Hematopoietic multipotent progenitor cell treated with erythropoietin and hydrocortisone succinate and interleukin-3 and kit ligand, for 17 days (in vitro differentiated cells): Measurements from ENCODE around the gene STEAP2.

ENCODE experiments used
- DNase-seq: peaks from one replicate; pipeline ENCODE4 v3.0.0-alpha.2; 2015; ENCODE audit warnings: low spot score

STEAP2 gene

DNA sequence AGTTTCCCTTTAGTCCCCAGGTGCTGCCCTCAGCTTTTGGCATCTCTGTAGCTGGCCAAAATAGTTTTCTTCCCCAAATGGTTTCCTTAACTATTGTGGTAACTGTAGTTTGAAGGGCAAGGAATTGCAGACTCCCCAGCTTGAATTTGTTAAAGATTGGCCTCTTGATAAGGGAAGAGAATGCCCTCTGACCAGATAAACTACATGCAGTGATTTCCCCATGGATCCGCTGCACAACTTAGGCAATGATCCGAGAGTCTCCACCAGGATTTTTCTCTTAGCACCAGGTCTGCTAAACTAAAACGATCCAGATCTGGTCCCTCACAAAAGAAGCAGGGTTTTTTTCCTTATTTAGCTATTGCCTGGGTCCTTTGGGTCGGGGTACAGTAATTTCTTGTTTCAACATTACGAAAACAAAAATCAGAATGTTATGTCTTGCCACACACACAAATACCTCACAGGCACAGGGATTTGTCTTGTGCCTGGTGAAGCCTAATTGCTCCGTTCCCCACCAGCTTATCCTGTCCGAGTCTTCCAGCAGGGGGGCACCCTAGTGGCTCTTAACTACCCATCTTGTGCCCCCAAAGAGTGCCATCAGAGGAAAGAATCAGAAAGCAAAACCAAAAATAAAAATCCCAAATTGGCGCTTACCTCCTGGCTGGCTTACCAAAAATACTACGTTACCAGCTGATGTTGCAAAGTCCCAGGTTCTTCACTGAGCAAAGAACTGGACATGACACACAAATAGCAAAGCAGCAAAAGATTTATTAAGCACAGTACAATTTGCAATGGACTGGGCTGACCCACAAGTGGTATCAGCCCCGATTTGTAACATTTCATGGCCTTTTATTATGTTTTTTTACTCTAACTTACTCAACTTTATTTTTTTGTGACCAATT lies 16.4 kb upstream of the STEAP2 start:
- DNase-seq = no peak

DNA sequence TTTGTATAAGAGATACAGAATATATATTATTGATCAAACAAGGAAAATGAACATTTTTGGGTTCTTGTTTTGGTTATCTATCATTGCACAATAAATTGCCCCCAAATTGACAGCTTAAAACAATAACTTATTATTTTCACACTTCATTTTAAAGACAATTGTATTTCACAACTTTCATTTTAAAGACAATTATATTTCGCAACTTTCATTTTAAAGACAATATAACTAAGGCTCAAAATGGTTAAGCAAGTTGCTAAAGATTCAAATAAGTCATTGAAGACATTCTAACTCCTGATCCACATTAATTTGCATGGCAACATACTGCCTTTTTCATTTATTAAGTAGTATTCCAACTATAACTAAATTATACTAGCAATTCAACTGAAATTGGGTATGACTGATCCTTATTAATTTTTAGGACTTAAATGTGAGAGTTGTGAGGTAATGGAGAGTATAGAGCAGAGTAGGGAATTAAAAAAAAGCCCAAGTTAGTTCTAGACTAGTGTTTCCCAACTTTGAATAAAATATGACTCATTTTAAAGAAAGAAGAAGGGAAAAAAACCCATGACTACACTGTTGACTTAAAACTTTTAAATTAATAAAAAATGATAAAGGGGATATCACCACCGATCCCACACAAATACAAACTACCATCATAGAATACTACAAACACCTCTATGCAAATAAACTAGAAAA lies 9.9 kb upstream of the STEAP2 start:
- no peak for DNase-seq

DNA sequence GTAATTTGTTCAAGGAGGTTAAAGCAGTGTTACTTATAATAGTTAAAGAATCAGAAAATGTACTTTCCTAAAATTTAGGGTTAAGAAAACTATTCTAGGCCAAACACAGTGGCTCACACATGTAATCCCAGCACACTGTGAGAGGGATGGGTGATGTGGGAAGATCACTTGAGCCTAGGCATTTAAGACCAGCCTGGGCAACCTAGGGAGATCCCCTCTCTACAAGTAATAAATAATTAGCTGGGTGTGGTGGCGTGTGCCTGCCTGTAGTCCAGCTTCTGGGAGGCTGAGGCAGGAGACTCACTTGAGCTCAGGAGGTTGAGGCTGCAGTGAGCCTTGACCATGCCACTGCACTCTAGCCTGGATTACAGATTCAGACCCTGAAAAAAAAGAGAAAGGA lies 3.6 kb upstream of the STEAP2 start:
- DNase-seq = no peak

- DNase-seq = no peak
Observed at GRCh38 chr7:90209776-90210175, 1.8 kb upstream of the STEAP2 start.

- no peak for DNase-seq
Observed at GRCh38 chr7:90210475-90210874, 1.1 kb upstream of the STEAP2 start.

DNA sequence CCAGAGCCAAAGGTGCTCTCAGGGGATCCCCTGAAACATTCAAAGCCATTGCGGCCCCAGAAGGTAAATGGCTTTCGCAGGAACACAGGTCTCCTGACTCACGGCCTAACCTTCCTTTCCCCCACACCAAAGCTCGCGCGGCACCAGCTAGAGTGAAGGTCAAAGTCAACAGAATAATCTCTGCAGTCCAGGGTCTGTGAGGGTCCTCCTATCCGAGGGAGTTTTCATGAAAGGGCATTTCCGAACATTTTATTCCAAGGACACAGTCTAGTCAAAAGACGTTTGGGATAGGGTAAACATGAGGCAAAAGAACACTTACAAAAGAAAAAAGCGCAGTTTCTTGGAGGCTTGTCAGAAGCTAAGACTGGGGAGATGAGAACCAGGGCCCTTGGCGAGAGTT lies 559 bp upstream of the STEAP2 start:
- no peak for DNase-seq

DNA sequence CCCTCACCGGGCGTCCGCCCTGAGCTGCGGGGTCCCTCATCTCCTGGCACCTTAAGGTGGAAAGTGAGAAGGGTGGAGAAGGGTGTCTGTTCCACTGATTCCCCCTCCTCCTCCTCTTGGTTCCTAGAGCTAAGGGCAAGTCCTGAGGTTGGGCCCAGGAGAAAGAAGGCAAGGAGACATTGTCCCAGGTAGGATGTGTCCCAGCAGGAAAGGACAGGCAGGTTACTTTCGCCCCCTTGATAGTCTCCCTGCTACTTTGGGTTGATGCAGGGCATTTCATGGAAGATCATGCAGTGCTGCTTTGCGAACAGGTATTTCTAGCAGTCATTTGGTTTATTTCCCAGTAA lies 582 bp downstream of the STEAP2 start:
- DNase-seq = no peak

DNA sequence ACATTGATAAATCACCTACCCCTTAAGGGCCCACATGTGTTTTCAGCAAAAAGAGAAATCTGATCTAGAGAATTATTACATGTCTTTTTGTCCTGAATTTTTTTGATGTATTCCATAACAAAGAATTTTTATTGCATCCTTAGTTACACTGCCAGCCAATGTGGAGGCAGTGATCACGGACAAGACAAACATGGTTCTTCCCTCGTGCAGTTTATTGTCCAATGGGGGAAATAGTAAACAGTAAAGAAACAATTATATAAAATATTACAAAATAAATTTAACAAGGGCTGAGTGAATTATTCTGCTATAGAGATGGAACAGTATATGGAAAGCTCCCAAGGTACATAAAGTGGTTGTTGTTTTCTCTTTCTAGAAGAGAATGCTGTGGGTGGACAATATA lies 2.0 kb downstream of the STEAP2 start:
- no peak for DNase-seq

DNA sequence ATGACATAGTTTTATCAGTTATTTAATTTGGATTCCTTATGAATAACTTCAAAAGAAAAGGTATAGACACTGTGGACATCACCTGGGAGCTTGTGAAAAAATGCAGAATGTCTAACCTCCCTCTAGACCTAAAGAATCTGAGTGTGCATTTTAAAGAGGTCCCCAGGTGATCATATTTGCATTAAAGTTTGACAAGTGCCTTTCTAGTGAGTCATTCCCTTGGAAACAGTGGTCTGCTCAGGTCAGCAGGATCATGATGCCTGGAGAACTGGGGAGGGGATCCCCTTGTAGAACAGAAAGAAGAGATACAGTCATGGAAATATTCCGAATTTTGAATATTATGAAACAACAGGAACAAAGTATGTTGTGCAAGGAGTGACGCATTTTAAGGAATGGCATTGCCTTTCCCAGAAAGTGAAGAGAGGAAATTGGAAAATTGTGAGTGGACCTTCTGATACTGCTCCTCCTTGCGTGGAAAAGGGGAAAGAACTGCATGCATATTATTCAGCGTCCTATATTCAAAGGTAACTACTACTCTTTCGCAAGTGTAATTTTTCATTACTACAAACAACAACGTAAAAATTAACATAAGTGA lies 4.6 kb downstream of the STEAP2 start:
- DNase-seq = no peak

- DNase-seq = no peak
Observed at GRCh38 chr7:90216771-90217170, 5.2 kb downstream of the STEAP2 start.

GRCh38 chr7:90222390-90222789 lies 10.8 kb downstream of the STEAP2 start:
- DNase-seq = no peak

DNA sequence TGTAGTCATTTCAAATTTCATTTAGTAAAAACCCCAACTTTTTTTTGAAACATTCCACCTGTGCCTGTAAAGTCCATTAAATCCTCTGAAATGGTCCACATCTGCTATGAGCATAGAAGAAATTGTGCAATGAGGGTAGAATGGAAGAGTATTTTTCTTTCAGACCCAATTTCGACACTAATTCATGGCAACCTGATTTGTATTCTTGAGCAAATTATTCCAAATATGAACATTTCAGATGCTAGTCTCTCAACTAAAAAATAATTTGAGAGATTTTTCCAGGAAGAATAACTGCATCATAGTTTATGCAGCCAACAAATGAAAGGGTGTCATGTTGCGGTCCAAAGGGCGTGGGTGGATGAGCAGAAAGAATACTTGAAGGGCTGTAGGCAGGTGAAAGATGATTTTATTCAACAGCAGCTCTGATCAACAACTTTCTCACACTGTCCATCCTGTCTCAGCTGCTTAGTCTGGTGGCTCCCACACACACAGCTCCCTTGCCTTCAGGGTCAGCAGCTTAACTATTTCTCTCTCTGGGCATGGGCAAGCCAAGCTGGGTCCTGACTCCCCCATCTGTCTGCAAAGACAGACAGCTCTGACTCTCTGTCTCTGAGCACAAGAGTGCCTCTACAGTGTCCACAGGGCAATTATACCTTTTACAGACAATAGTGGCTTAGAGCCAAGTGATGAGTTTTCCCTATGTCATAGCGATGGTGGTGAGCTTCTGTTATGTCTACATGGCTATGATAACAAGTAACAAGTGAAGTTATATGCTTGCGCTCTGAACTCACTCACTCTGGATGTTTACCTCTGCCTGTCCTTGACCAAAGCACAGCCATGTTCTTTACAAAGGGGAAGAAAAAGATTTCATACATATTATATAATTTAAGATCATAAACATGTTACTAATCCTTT lies 11.5 kb downstream of the STEAP2 start:
- DNase-seq = no peak

DNA sequence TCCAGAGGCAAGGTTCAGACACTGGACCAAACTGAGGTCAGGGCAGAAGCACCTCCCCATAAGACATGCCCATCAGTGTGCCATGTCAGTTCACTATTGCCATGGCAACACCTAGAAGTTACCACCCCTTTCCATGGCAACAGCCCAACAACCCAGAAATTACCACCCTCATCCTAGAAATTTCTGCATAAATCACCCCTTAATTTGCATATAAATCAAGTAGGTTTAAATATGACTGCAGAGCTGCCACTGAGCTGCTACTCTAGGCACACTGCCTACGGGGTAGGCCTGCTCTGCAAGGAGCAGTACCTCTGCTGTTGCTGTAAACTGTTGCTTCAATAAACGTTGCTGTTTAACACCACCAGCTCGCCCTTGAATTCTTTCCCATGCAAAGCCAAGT lies 12.7 kb downstream of the STEAP2 start:
- DNase-seq = no peak

DNA sequence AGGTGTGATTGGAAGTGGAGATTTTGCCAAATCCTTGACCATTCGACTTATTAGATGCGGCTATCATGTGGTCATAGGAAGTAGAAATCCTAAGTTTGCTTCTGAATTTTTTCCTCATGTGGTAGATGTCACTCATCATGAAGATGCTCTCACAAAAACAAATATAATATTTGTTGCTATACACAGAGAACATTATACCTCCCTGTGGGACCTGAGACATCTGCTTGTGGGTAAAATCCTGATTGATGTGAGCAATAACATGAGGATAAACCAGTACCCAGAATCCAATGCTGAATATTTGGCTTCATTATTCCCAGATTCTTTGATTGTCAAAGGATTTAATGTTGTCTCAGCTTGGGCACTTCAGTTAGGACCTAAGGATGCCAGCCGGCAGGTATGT lies 13.6 kb downstream of the STEAP2 start:
- DNase-seq = no peak

DNA sequence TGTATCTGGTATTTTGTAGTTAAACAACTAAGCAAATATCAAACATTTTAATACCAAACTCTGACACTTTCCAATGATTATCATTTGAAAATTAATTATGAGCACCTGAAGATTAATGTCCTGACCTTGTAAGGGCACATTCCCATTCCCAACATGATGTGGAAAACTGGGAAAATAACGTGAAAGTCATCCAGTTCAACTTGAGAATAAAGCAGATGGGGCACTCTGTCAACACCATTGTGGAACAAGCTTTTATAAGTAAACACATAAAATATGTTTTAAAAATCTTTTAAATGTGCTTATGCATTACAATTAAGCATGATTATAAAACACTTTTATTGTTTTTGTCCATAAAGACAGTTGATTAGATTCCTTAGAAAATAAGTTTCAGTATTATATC lies 14.1 kb downstream of the STEAP2 start:
- no peak for DNase-seq

DNA sequence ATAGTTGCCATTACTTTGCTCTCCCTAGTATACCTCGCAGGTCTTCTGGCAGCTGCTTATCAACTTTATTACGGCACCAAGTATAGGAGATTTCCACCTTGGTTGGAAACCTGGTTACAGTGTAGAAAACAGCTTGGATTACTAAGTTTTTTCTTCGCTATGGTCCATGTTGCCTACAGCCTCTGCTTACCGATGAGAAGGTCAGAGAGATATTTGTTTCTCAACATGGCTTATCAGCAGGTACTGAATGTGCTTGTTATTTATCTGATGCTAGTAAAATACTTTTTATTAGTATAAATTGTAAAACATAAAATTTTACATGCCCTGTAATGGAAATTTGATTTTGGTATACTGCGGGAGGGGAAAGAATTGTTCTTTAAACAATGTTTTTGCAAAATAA lies 15.7 kb downstream of the STEAP2 start:
- no peak for DNase-seq

- DNase-seq = no peak
Observed at GRCh38 chr7:90229682-90230081, 18.1 kb downstream of the STEAP2 start.

- no peak for DNase-seq
Observed at GRCh38 chr7:90230834-90231233, 19.3 kb downstream of the STEAP2 start.

- DNase-seq = no peak
Observed at GRCh38 chr7:90231304-90231703, 19.8 kb downstream of the STEAP2 start.

- no peak for DNase-seq
Observed at GRCh38 chr7:90232430-90232829, 20.9 kb downstream of the STEAP2 start.

DNA sequence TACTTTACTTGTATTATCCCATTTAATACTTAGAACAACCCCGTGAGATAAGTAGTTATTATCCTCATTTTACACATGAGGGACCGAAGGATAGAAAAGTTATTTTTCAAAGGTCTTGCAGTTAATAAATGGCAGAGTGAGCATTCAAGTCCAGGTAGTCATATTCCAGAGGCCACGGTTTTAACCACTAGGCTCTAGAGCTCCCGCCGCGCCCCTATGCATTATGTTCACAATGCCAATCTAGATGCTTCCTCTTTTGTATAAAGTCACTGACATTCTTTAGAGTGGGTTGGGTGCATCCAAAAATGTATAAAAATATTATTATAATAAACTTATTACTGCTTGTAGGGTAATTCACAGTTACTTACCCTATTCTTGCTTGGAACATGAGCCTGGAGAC lies 22.0 kb downstream of the STEAP2 start:
- no peak for DNase-seq

DNA sequence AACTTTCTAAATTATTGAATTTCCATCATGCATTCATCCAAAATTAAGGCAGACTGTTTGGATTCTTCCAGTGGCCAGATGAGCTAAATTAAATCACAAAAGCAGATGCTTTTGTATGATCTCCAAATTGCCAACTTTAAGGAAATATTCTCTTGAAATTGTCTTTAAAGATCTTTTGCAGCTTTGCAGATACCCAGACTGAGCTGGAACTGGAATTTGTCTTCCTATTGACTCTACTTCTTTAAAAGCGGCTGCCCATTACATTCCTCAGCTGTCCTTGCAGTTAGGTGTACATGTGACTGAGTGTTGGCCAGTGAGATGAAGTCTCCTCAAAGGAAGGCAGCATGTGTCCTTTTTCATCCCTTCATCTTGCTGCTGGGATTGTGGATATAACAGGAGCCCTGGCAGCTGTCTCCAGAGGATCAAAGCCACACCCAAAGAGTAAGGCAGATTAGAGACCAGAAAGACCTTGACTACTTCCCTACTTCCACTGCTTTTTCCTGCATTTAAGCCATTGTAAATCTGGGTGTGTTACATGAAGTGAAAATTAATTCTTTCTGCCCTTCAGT lies 25.3 kb downstream of the STEAP2 start:
- DNase-seq = no peak
